Measurements from ENCODE around the gene UQCRQ.

DNA sequence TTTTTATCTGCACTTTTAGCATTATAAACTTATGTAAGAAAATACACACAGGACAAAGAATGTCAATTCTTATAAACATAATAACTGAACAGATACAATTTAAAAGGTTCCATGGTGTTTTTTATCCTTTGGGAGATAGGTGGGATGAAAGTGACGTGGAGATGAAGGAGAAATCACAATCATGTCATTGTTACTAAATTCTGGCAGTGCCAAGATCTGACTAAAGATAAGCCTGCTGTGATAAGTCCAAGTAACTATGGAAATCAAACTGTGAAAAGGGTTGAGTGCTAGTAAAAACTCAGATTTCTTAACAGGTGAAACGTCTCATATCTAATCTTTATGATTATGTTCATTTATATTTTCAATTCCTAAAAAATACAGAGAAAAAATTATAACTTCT lies 18.1 kb downstream of the UQCRQ start:
- TF ChIP-seq, protein P1, sequence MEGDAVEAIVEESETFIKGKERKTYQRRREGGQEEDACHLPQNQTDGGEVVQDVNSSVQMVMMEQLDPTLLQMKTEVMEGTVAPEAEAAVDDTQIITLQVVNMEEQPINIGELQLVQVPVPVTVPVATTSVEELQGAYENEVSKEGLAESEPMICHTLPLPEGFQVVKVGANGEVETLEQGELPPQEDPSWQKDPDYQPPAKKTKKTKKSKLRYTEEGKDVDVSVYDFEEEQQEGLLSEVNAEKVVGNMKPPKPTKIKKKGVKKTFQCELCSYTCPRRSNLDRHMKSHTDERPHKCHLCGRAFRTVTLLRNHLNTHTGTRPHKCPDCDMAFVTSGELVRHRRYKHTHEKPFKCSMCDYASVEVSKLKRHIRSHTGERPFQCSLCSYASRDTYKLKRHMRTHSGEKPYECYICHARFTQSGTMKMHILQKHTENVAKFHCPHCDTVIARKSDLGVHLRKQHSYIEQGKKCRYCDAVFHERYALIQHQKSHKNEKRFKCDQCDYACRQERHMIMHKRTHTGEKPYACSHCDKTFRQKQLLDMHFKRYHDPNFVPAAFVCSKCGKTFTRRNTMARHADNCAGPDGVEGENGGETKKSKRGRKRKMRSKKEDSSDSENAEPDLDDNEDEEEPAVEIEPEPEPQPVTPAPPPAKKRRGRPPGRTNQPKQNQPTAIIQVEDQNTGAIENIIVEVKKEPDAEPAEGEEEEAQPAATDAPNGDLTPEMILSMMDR (conservative IDR thresholded peaks at IDR 0.05; ENCODE audit: low read depth in 2 of 2) = no peak
- TF ChIP-seq EZH2 (IDR thresholded peaks at IDR 0.05; ENCODE audit: low read depth, unreplicated experiment) (no peak), CREB1 (CRISPR knock-in tag; IDR thresholded peaks at IDR 0.05; ENCODE audit: low read depth) (no peak)

Measured in GM23338 (cell line).